ENCODE data around the gene PRKCE. TPM values are rescaled to one million over a fixed set of nuclear protein-coding genes. Genes with fewer than 3 reads are reported as not detected.

PRKCE gene
- polyA plus RNA-seq, 1 of the 3 experiments (the other 2 are of a cell fraction), result 16.3 TPM

- Histone ChIP-seq H3K9me2 (no peaks in the 10 kb centered on the region), H3K36me3 (replicated peaks in 1 of 2; ENCODE audit: control insufficient read depth in 1 of 2, insufficient read depth in 2 of 2, low read length in 1 of 2) (no peaks in the 10 kb centered on the region), H3K4me1 (ENCODE audit: control insufficient read depth in 1 of 2, insufficient read depth in 2 of 2, low read depth in 1 of 2, low read length in 1 of 2) (peaks cover 0 to 6% of the 10 kb centered on the region in 2 experiments; a peak in 1 of 4 replicates), H3K27me3 (ENCODE audit: insufficient read depth) (no peaks in the 10 kb centered on the region), H3K27ac (ENCODE audit: low read depth in 2 of 2, low read length in 1 of 2) (no peak overlapping the region), H3K9ac (no peak overlapping the region), H4K20me1 (ENCODE audit: insufficient read depth) (no peaks in the 10 kb centered on the region), H3K4me2 (no peak overlapping the region), H2AFZ (ENCODE audit: low read depth) (no peak overlapping the region), H3K79me2 (ENCODE audit: insufficient read depth) (no peaks in the 10 kb centered on the region), H3F3A (replicated peaks; ENCODE audit: insufficient read depth) (no peaks in the 10 kb centered on the region), H3K9me3 (no peaks in the 10 kb centered on the region), H3K4me3 (ENCODE audit: low read depth in 2 of 2, low read length in 1 of 2) (no peak overlapping the region)
- WGBS (ENCODE audit: low lambda C conversion rate), result 65% methylated on average over 5 of the region's 5 CpGs
- ChIA-PET POLR2A (no interaction called here), CTCF (interaction anchor here (1.0 to 2.1 kb wide), 5 partner anchors 11 to 664 kb away, joined by 3 to 7 read pairs (median 3); no protein-coding TSS in a partner anchor)
- no peak for DNase-seq
- TF ChIP-seq EP300 (IDR thresholded peaks at IDR 0.05; ENCODE audit: borderline replicate concordance in 1 of 2, low read depth in 1 of 2, low read length in 1 of 2), result no peak
- no peak for TF ChIP-seq ELF1 (IDR thresholded peaks at IDR 0.05)
- TF ChIP-seq TCF12 (IDR thresholded peaks at IDR 0.05), result no peak
- TF ChIP-seq MXI1 (IDR thresholded peaks at IDR 0.05; ENCODE audit: low read depth, low read length), result no peak
- no peak for TF ChIP-seq RAD21 (IDR thresholded peaks at IDR 0.05; ENCODE audit: low read length)
- TF ChIP-seq JUND (IDR thresholded peaks at IDR 0.05), result no peak
- no peak for TF ChIP-seq USF2 (IDR thresholded peaks at IDR 0.05; ENCODE audit: borderline replicate concordance, low read depth, low read length)
- no peak for TF ChIP-seq FOXJ3 (CRISPR knock-in tag; IDR thresholded peaks at IDR 0.05)
- no peak for TF ChIP-seq GABPA (IDR thresholded peaks at IDR 0.05; ENCODE audit: low read depth)
- no peak for TF ChIP-seq NRF1 (IDR thresholded peaks at IDR 0.05; ENCODE audit: low read depth, low read length)
- TF ChIP-seq, protein P1, sequence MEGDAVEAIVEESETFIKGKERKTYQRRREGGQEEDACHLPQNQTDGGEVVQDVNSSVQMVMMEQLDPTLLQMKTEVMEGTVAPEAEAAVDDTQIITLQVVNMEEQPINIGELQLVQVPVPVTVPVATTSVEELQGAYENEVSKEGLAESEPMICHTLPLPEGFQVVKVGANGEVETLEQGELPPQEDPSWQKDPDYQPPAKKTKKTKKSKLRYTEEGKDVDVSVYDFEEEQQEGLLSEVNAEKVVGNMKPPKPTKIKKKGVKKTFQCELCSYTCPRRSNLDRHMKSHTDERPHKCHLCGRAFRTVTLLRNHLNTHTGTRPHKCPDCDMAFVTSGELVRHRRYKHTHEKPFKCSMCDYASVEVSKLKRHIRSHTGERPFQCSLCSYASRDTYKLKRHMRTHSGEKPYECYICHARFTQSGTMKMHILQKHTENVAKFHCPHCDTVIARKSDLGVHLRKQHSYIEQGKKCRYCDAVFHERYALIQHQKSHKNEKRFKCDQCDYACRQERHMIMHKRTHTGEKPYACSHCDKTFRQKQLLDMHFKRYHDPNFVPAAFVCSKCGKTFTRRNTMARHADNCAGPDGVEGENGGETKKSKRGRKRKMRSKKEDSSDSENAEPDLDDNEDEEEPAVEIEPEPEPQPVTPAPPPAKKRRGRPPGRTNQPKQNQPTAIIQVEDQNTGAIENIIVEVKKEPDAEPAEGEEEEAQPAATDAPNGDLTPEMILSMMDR (IDR thresholded peaks at IDR 0.05), result no peak
- no peak for TF ChIP-seq RXRA (IDR thresholded peaks at IDR 0.05; ENCODE audit: borderline replicate concordance, low read depth)
- no peak for TF ChIP-seq TEAD4 (IDR thresholded peaks at IDR 0.05; ENCODE audit: borderline replicate concordance, insufficient read depth)
- TF ChIP-seq CHD2 (IDR thresholded peaks at IDR 0.05; ENCODE audit: low read length, partially characterized antibody), result no peak
- no peak for TF ChIP-seq GATA2 (CRISPR knock-in tag; IDR thresholded peaks at IDR 0.05)
- no peak for TF ChIP-seq FOSL2 (IDR thresholded peaks at IDR 0.05; ENCODE audit: borderline replicate concordance, low read depth)
- TF ChIP-seq, protein P2, sequence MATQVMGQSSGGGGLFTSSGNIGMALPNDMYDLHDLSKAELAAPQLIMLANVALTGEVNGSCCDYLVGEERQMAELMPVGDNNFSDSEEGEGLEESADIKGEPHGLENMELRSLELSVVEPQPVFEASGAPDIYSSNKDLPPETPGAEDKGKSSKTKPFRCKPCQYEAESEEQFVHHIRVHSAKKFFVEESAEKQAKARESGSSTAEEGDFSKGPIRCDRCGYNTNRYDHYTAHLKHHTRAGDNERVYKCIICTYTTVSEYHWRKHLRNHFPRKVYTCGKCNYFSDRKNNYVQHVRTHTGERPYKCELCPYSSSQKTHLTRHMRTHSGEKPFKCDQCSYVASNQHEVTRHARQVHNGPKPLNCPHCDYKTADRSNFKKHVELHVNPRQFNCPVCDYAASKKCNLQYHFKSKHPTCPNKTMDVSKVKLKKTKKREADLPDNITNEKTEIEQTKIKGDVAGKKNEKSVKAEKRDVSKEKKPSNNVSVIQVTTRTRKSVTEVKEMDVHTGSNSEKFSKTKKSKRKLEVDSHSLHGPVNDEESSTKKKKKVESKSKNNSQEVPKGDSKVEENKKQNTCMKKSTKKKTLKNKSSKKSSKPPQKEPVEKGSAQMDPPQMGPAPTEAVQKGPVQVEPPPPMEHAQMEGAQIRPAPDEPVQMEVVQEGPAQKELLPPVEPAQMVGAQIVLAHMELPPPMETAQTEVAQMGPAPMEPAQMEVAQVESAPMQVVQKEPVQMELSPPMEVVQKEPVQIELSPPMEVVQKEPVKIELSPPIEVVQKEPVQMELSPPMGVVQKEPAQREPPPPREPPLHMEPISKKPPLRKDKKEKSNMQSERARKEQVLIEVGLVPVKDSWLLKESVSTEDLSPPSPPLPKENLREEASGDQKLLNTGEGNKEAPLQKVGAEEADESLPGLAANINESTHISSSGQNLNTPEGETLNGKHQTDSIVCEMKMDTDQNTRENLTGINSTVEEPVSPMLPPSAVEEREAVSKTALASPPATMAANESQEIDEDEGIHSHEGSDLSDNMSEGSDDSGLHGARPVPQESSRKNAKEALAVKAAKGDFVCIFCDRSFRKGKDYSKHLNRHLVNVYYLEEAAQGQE (IDR thresholded peaks at IDR 0.05; ENCODE audit: low read depth, low read length), result no peak
Observed at GRCh38 chr2:45986509-45986908, 335.0 kb downstream of the PRKCE start.

Measured in SK-N-SH (cell line).